Body of pancreas (tissue), 4 donors: Measurements from ENCODE around the gene IL1RAPL2. TPM values are rescaled to one million over a fixed set of nuclear protein-coding genes. Genes with fewer than 3 reads are reported as not detected.

Experiments used
- ATAC-seq: fragments of 150-250 bp; one replicate; pipeline ENCODE4 v1.9.1; 2016
- DNase-seq, 4 donors: peaks; one replicate each; pipeline ENCODE4 v3.0.0-alpha.2; 2019
- H3K27ac ChIP-seq, 4 donors: fragments of 200-600 bp; sonication (generic); 1 replicate in 3 of 4; 2 replicates in 1 of 4; pipeline versions ENCODE4 v1.5.1 to v1.6.1; 2016 to 2019; ENCODE audit warnings: mild to moderate bottlenecking in 1 of 4, mixed read lengths in 1 of 4, moderate library complexity in 1 of 4
- H3K27me3 ChIP-seq, 2 donors: fragments of 200-600 bp; sonication (generic); one replicate each; pipeline ENCODE4 v1.6.0; 2016; ENCODE audit warnings: mild to moderate bottlenecking in 1 of 2
- H3K36me3 ChIP-seq, 2 donors: fragments of 200-600 bp; sonication (generic); replicated peaks in 1 of 2; 2 replicates each; pipeline ENCODE4 v1.5.1; 2016; ENCODE audit warnings: low read depth in 2 of 2; ENCODE audit not compliant: insufficient read depth in 1 of 2
- H3K4me1 ChIP-seq: fragments of 200-600 bp; sonication (generic); one replicate; pipeline ENCODE4 v1.6.0; 2016
- H3K4me3 ChIP-seq, 2 donors: fragments of 200-600 bp; sonication (generic); 1 replicate in 1 of 2; 2 replicates in 1 of 2; pipeline ENCODE4 v1.5.1; 2016 to 2019
- H3K9me3 ChIP-seq, 3 donors: fragments of 200-600 bp; sonication (generic); 1 replicate in 2 of 3; 2 replicates in 1 of 3; pipeline ENCODE4 v1.5.1; 2016
- CTCF ChIP-seq, 7 experiments: fragments of 450-650 bp in 4 of 7; fragments of 200-600 bp in 3 of 7; sonication (generic) in 3 of 7; IDR thresholded peaks; one replicate each; pipeline ENCODE4 v1.5.1; 2016 to 2019; ENCODE audit warnings: antibody characterized with exemption in 7 of 7
- POLR2A ChIP-seq, 3 donors: fragments of 450-650 bp; IDR thresholded peaks; one replicate each; pipeline ENCODE4 v1.6.1; 2016; ENCODE audit warnings: antibody characterized with exemption in 3 of 3, mild to moderate bottlenecking in 2 of 3
- WGBS, 2 donors: methylation state at CpG; one replicate each; pipeline ENCODE4 v1.1.5; 2017; 5-methylcytosine and 5-hydroxymethylcytosine counted together
- intact Hi-C: fragments of 100-400 bp; cut with DNase I; formaldehyde crosslinking; loops from one replicate; pipeline ENCODE4 v1.15.1; 2023
- total RNA-seq, 2 donors: library from RNA; depleted of rRNA; stranded (reverse); fragments of >200 nt; gene quantifications; one replicate each; pipeline ENCODE4 v1.1.0, GENCODE V29; 2016

IL1RAPL2 gene
- total RNA-seq, 2 donors from 2014 or later: not detected

GRCh38 chrX:105191878-105192277 lies 625.9 kb downstream of the IL1RAPL2 start:
- peak in 3 of 4 donors; percentile 2 to 39 (median 25) for DNase-seq
- ATAC-seq: no peak
- 0% methylated on average over 1 of the region's 2 CpGs; no CpG with 5 or more reads in 1 of the 2 donors for WGBS, 2 donors
- H3K36me3 ChIP-seq: no peaks in the 10 kb centered on the region
- H3K4me3 ChIP-seq: no peak overlapping the region
- no peak overlapping the region for H3K27ac ChIP-seq
- TF ChIP-seq CTCF (IDR thresholded peaks at IDR 0.05) (peak in 1 of 7 experiments; percentile 11), POLR2A (IDR thresholded peaks at IDR 0.05) (no peak)
- no peaks in the 10 kb centered on the region for H3K27me3 ChIP-seq
- intact Hi-C loops: no loop called here
- no peaks in the 10 kb centered on the region for H3K4me1 ChIP-seq
- no peaks in the 10 kb centered on the region for H3K9me3 ChIP-seq

- ATAC-seq (no peak), DNase-seq (no peak)
- H3K27ac ChIP-seq: no peak overlapping the region
- H3K27me3 ChIP-seq: no peaks in the 10 kb centered on the region
- H3K4me3 ChIP-seq: no peak overlapping the region
- H3K36me3 ChIP-seq: no peaks in the 10 kb centered on the region
- no peaks in the 10 kb centered on the region for H3K4me1 ChIP-seq
- intact Hi-C loops: no loop called here
- H3K9me3 ChIP-seq: no peaks in the 10 kb centered on the region
- TF ChIP-seq POLR2A (IDR thresholded peaks at IDR 0.05) (no peak), CTCF (IDR thresholded peaks at IDR 0.05) (no peak)
Measured at GRCh38 chrX:105209406-105209805, 643.4 kb downstream of the IL1RAPL2 start.

GRCh38 chrX:105210258-105210657 lies 644.3 kb downstream of the IL1RAPL2 start:
- Histone ChIP-seq H3K4me3 (no peak overlapping the region), H3K27ac (no peak overlapping the region), H3K9me3 (no peaks in the 10 kb centered on the region), H3K27me3 (no peaks in the 10 kb centered on the region), H3K36me3 (no peaks in the 10 kb centered on the region), H3K4me1 (no peaks in the 10 kb centered on the region)
- ATAC-seq (no peak), DNase-seq (no peak)
- 68 to 76% methylated on average over 2 of the region's 2 CpGs for WGBS, 2 donors
- no peak for TF ChIP-seq POLR2A (IDR thresholded peaks at IDR 0.05)
- no peak for TF ChIP-seq CTCF (IDR thresholded peaks at IDR 0.05)
- intact Hi-C loops: no loop called here

GRCh38 chrX:105211066-105211575 lies 645.1 kb downstream of the IL1RAPL2 start:
- Histone ChIP-seq H3K36me3 (no peaks in the 10 kb centered on the region), H3K27me3 (no peaks in the 10 kb centered on the region), H3K4me3 (no peak overlapping the region), H3K27ac (no peak overlapping the region), H3K9me3 (no peaks in the 10 kb centered on the region), H3K4me1 (no peaks in the 10 kb centered on the region)
- ATAC-seq (no peak), DNase-seq (no peak)
- 40 to 88% methylated on average over 1 to 3 of the region's 3 CpGs for WGBS, 2 donors
- no peak for TF ChIP-seq CTCF (IDR thresholded peaks at IDR 0.05)
- TF ChIP-seq POLR2A (IDR thresholded peaks at IDR 0.05): no peak
- intact Hi-C loops: no loop called here
